Astrocyte (in vitro differentiated cells and primary cell): ENCODE data around the gene NTM. TPM values are rescaled to one million over a fixed set of nuclear protein-coding genes. Genes with fewer than 3 reads are reported as not detected.
A peak's percentile ranks its signal among the peaks of the same experiment; 100 is the strongest.

Experiments
- DNase-seq: peaks from one replicate; pipeline ENCODE4 v3.0.0-alpha.2; 2010; ENCODE audit warnings: low read depth
- FAIRE-seq: peaks from 2 replicates; lab custom pipeline; 2011; peaks lifted over from hg19 to GRCh38; lab: Jason Lieb, UNC
- H2AFZ ChIP-seq: 2 replicates; pipeline ENCODE4 v1.6.0; 2012; ENCODE audit warnings: low read depth, low read length, inconsistent platforms
- H3K27ac ChIP-seq: 2 replicates; pipeline ENCODE4 v1.5.1; 2011; ENCODE audit warnings: low read depth, low read length, inconsistent platforms
- H3K27me3 ChIP-seq: 2 replicates; pipeline ENCODE4 v1.6.0; 2011; ENCODE audit warnings: low read length, inconsistent platforms; ENCODE audit not compliant: insufficient read depth
- H3K36me3 ChIP-seq: 2 replicates; pipeline ENCODE4 v1.5.1; 2011; ENCODE audit warnings: low read length, inconsistent platforms; ENCODE audit not compliant: insufficient read depth
- H3K4me1 ChIP-seq: 2 replicates; pipeline ENCODE4 v1.5.1; 2011; ENCODE audit warnings: low read length, inconsistent platforms; ENCODE audit not compliant: insufficient read depth
- H3K4me2 ChIP-seq: 2 replicates; pipeline ENCODE4 v1.6.0; 2012; ENCODE audit warnings: low read length, inconsistent platforms
- H3K4me3 ChIP-seq: 2 replicates; pipeline ENCODE4 v1.5.1; 2011; ENCODE audit warnings: low read depth, mild to moderate bottlenecking, low read length, inconsistent platforms; ENCODE audit not compliant: insufficient read depth
- H3K79me2 ChIP-seq: 2 replicates; pipeline ENCODE4 v1.6.0; 2012; ENCODE audit warnings: mild to moderate bottlenecking, low read length, inconsistent platforms; ENCODE audit not compliant: insufficient read depth
- H3K9ac ChIP-seq: 2 replicates; pipeline ENCODE4 v1.6.0; 2012; ENCODE audit warnings: mild to moderate bottlenecking, low read length, inconsistent platforms
- H3K9me3 ChIP-seq: 2 replicates; pipeline ENCODE4 v1.5.1; 2012; ENCODE audit warnings: low read depth, mild to moderate bottlenecking, low read length, inconsistent platforms; ENCODE audit not compliant: insufficient read depth
- H4K20me1 ChIP-seq: 2 replicates; pipeline ENCODE4 v1.6.0; 2012; ENCODE audit warnings: low read length, inconsistent platforms; ENCODE audit not compliant: insufficient read depth
- H3K27ac Mint-ChIP-seq: one replicate; pipeline ENCODE4 v1.8.0; 2021; ENCODE audit warnings: mild to moderate bottlenecking, mixed read lengths; ENCODE audit not compliant: unreplicated experiment
- H3K27me3 Mint-ChIP-seq: one replicate; pipeline ENCODE4 v1.8.0; 2021; ENCODE audit warnings: low read depth, mixed read lengths; ENCODE audit not compliant: unreplicated experiment
- H3K36me3 Mint-ChIP-seq: one replicate; pipeline ENCODE4 v1.8.0; 2021; ENCODE audit warnings: low read depth, mixed read lengths; ENCODE audit not compliant: unreplicated experiment
- H3K4me1 Mint-ChIP-seq: one replicate; pipeline ENCODE4 v1.8.0; 2021; ENCODE audit warnings: low read depth, mixed read lengths; ENCODE audit not compliant: unreplicated experiment
- H3K4me3 Mint-ChIP-seq: one replicate; pipeline ENCODE4 v1.8.0; 2021; ENCODE audit warnings: mild to moderate bottlenecking, moderate library complexity, mixed read lengths; ENCODE audit not compliant: unreplicated experiment
- H3K9me3 Mint-ChIP-seq: one replicate; pipeline ENCODE4 v1.8.0; 2021; ENCODE audit warnings: mild to moderate bottlenecking, mixed read lengths; ENCODE audit not compliant: unreplicated experiment
- EZH2 ChIP-seq: IDR thresholded peaks from 2 replicates; pipeline ENCODE4 v1.6.1; 2012; ENCODE audit warnings: mild to moderate bottlenecking, low read length, inconsistent platforms; ENCODE audit not compliant: insufficient read depth
- total RNA-seq: library from RNA; stranded (reverse); gene quantifications from 2 replicates; pipeline ENCODE4 v1.2.1, GENCODE V29; 2021
- TF ChIP-seq, protein P1 (sequence below): IDR thresholded peaks from 2 replicates; pipeline ENCODE4 v1.5.1; 2011; ENCODE audit warnings: low read depth, mild to moderate bottlenecking, inconsistent platforms, low read length, moderate library complexity; ENCODE audit not compliant: insufficient read depth

The NTM gene
- total RNA-seq, 1 donor from 2014 or later: 98.2 TPM

GRCh38 chr11:131470216-131470925, 100.0 kb downstream of the NTM start:
- Histone ChIP-seq H3K79me2 (no peaks in the 10 kb centered on the region), H3K4me3 (no peak overlapping the region), H2AFZ (no peak overlapping the region), H3K4me1 (no peaks in the 10 kb centered on the region), H4K20me1 (no peaks in the 10 kb centered on the region), H3K4me2 (no peak overlapping the region), H3K9ac (no peak overlapping the region), H3K27me3 (peaks cover 35% of the 10 kb centered on the region), H3K27ac (no peak overlapping the region), H3K9me3 (no peaks in the 10 kb centered on the region), H3K36me3 (no peaks in the 10 kb centered on the region)
- Mint-ChIP-seq H3K27me3 (peaks cover 36% of the 10 kb centered on the region), H3K27ac (peak overlapping the region; percentile 29), H3K9me3 (peaks cover 5% of the 10 kb centered on the region), H3K36me3 (peaks cover 3% of the 10 kb centered on the region), H3K4me1 (peaks cover 19% of the 10 kb centered on the region), H3K4me3 (no peak overlapping the region)
- FAIRE-seq: no peak
- TF ChIP-seq EZH2: no peak
- TF ChIP-seq, protein P1, sequence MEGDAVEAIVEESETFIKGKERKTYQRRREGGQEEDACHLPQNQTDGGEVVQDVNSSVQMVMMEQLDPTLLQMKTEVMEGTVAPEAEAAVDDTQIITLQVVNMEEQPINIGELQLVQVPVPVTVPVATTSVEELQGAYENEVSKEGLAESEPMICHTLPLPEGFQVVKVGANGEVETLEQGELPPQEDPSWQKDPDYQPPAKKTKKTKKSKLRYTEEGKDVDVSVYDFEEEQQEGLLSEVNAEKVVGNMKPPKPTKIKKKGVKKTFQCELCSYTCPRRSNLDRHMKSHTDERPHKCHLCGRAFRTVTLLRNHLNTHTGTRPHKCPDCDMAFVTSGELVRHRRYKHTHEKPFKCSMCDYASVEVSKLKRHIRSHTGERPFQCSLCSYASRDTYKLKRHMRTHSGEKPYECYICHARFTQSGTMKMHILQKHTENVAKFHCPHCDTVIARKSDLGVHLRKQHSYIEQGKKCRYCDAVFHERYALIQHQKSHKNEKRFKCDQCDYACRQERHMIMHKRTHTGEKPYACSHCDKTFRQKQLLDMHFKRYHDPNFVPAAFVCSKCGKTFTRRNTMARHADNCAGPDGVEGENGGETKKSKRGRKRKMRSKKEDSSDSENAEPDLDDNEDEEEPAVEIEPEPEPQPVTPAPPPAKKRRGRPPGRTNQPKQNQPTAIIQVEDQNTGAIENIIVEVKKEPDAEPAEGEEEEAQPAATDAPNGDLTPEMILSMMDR: no peak
- no peak for DNase-seq

GRCh38 chr11:131471976-131472375, 101.6 kb downstream of the NTM start:
- no peak for FAIRE-seq
- H3K4me2 ChIP-seq: no peak overlapping the region
- H3K27me3 Mint-ChIP-seq: peaks cover 47% of the 10 kb centered on the region

More at GRCh38 chr11:131471976-131472375, 101.6 kb downstream of the NTM start:
- H3K27ac ChIP-seq: no peak overlapping the region
- H3K27me3 ChIP-seq: peaks cover 32% of the 10 kb centered on the region
- no peaks in the 10 kb centered on the region for H3K36me3 ChIP-seq
- no peaks in the 10 kb centered on the region for H3K9me3 ChIP-seq
- H3K4me1 ChIP-seq: no peaks in the 10 kb centered on the region
- Mint-ChIP-seq H3K9me3 (peaks cover 5% of the 10 kb centered on the region), H3K27ac (no peak overlapping the region), H3K4me1 (peaks cover 15% of the 10 kb centered on the region), H3K36me3 (peaks cover 3% of the 10 kb centered on the region), H3K4me3 (no peak overlapping the region)
- TF ChIP-seq EZH2: no peak
- TF ChIP-seq, protein P1: no peak
- no peak overlapping the region for H3K4me3 ChIP-seq
- H3K9ac ChIP-seq: no peak overlapping the region
- no peak for DNase-seq
- no peak overlapping the region for H2AFZ ChIP-seq
- H4K20me1 ChIP-seq: no peaks in the 10 kb centered on the region
- no peaks in the 10 kb centered on the region for H3K79me2 ChIP-seq
